Activated CD4-positive, alpha-beta memory T cell treated with anti-CD3 and anti-CD28 coated beads for 36 hours (primary cell): ENCODE results near the gene PARN. TPM values are rescaled to one million over a fixed set of nuclear protein-coding genes. Genes with fewer than 3 reads are reported as not detected.
"Not testable (repeated sequence)": the region's sequence is repeated elsewhere in the genome, so short reads cannot be mapped to it uniquely, and the experiment has no call there.

ENCODE experiments used
- CTCF ChIA-PET: fragments of 350-600 bp; sonication (Branson Sonifier 250); formaldehyde crosslinking; loops from one replicate; lab custom pipeline; 2021; ENCODE audit warnings: antibody characterized with exemption, inconsistent platforms; lab: Charles Lee
- POLR2A ChIA-PET: fragments of 350-600 bp; sonication (Branson Sonifier 250); formaldehyde crosslinking; loops from one replicate; lab custom pipeline; 2021; ENCODE audit warnings: antibody characterized with exemption; lab: Charles Lee
- DNase-seq: peaks from one replicate; pipeline ENCODE4 v3.0.0-alpha.2; 2020
- H3K27ac Mint-ChIP-seq: one replicate; pipeline ENCODE4 v1.8.0; 2021; ENCODE audit warnings: mixed read lengths
- H3K27me3 Mint-ChIP-seq: one replicate; pipeline ENCODE4 v1.8.0; 2021; ENCODE audit warnings: mixed read lengths
- H3K36me3 Mint-ChIP-seq: one replicate; pipeline ENCODE4 v1.8.0; 2021; ENCODE audit warnings: mixed read lengths
- H3K4me1 Mint-ChIP-seq: one replicate; pipeline ENCODE4 v1.8.0; 2021; ENCODE audit warnings: low read depth, mixed read lengths
- H3K4me3 Mint-ChIP-seq: one replicate; pipeline ENCODE4 v1.8.0; 2021; ENCODE audit warnings: mild to moderate bottlenecking, mixed read lengths
- H3K9me3 Mint-ChIP-seq: one replicate; pipeline ENCODE4 v1.8.0; 2021; ENCODE audit warnings: mixed read lengths
- intact Hi-C: fragments of 100-400 bp; cut with micrococcal nuclease; formaldehyde crosslinking; loops from one replicate; pipeline ENCODE4 v1.15.1; 2023
- total RNA-seq, 2 experiments: library from RNA; stranded (reverse); gene quantifications; one replicate each; pipeline ENCODE4 v1.2.3, GENCODE V29; 2021

The PARN gene
- total RNA-seq, 2 experiments from 2014 or later, result 43.4 to 44.2 TPM

GRCh38 chr16:14600164-14600563 is 29.9 kb downstream of the PARN start:
- intact Hi-C loops, result loop anchor here (10.0 kb wide), 1 partner anchor 55 kb away; no protein-coding TSS in a partner anchor
- ChIA-PET CTCF (interaction anchor here (0.6 to 1.6 kb wide), 7 partner anchors 10 to 1421 kb away, joined by 3 to 5 read pairs (median 3); no protein-coding TSS in a partner anchor), POLR2A (no interaction called here)
- no peak for DNase-seq
- H3K27ac Mint-ChIP-seq, result no peak overlapping the region
- no peak overlapping the region for H3K4me3 Mint-ChIP-seq
- H3K9me3 Mint-ChIP-seq, result no peaks in the 10 kb centered on the region
- no peaks in the 10 kb centered on the region for H3K4me1 Mint-ChIP-seq
- H3K27me3 Mint-ChIP-seq, result no peaks in the 10 kb centered on the region
- H3K36me3 Mint-ChIP-seq, result peaks cover 52% of the 10 kb centered on the region

GRCh38 chr16:14586637-14587305 is 43.3 kb downstream of the PARN start:
- no peak overlapping the region for H3K27ac Mint-ChIP-seq
- ChIA-PET POLR2A (interaction anchor here (1.1 kb wide), 1 partner anchor 9 kb away, joined by 3 read pairs; no protein-coding TSS in a partner anchor), CTCF (interaction anchor here (0.8 kb wide), 1 partner anchor 285 kb away, joined by 3 read pairs; no protein-coding TSS in a partner anchor)
- H3K27me3 Mint-ChIP-seq, result no peaks in the 10 kb centered on the region
- intact Hi-C loops, result no loop called here
- peaks cover 41% of the 10 kb centered on the region for H3K36me3 Mint-ChIP-seq
- no peak for DNase-seq
- H3K4me1 Mint-ChIP-seq, result no peaks in the 10 kb centered on the region
- H3K4me3 Mint-ChIP-seq, result no peak overlapping the region
- no peaks in the 10 kb centered on the region for H3K9me3 Mint-ChIP-seq

GRCh38 chr16:14585287-14585686 is 44.8 kb downstream of the PARN start:
- H3K4me3 Mint-ChIP-seq, result no peak overlapping the region
- no peak overlapping the region for H3K27ac Mint-ChIP-seq
- no peaks in the 10 kb centered on the region for H3K4me1 Mint-ChIP-seq
- intact Hi-C loops, result no loop called here
- CTCF ChIA-PET, result no interaction called here
- no peaks in the 10 kb centered on the region for H3K9me3 Mint-ChIP-seq
- no peak for DNase-seq
- no peaks in the 10 kb centered on the region for H3K27me3 Mint-ChIP-seq
- POLR2A ChIA-PET, result no interaction called here
- peaks cover 40% of the 10 kb centered on the region for H3K36me3 Mint-ChIP-seq

- H3K4me3 Mint-ChIP-seq, H3K4me1 Mint-ChIP-seq, DNase-seq, H3K9me3 Mint-ChIP-seq, intact Hi-C loops, POLR2A ChIA-PET, H3K27me3 Mint-ChIP-seq, H3K27ac Mint-ChIP-seq, CTCF ChIA-PET: not testable (repeated sequence)
- H3K36me3 Mint-ChIP-seq, result peaks cover 47% of the 10 kb centered on the region
These were observed 49.1 kb downstream of the PARN start for GRCh38 chr16:14580926-14581325.

- no peak overlapping the region for H3K27ac Mint-ChIP-seq
- peaks cover 54% of the 10 kb centered on the region for H3K36me3 Mint-ChIP-seq
- DNase-seq, result no peak
- intact Hi-C loops, result no loop called here
- H3K4me3 Mint-ChIP-seq, result no peak overlapping the region
- ChIA-PET CTCF (interaction anchor here (0.7 kb wide), 2 partner anchors 11 to 20 kb away, joined by 3 read pairs; no protein-coding TSS in a partner anchor), POLR2A (no interaction called here)
- no peaks in the 10 kb centered on the region for H3K4me1 Mint-ChIP-seq
- H3K27me3 Mint-ChIP-seq, result no peaks in the 10 kb centered on the region
- no peaks in the 10 kb centered on the region for H3K9me3 Mint-ChIP-seq
These were observed 50.8 kb downstream of the PARN start for GRCh38 chr16:14579266-14579665.

GRCh38 chr16:14576532-14576931 is 53.5 kb downstream of the PARN start:
- Mint-ChIP-seq H3K4me1 (no peaks in the 10 kb centered on the region), H3K9me3 (no peaks in the 10 kb centered on the region), H3K4me3 (no peak overlapping the region), H3K27ac (no peak overlapping the region), H3K27me3 (no peaks in the 10 kb centered on the region), H3K36me3 (peaks cover 56% of the 10 kb centered on the region)
- DNase-seq, result no peak
- CTCF ChIA-PET, result interaction anchor here (0.7 kb wide), 1 partner anchor 477 kb away, joined by 3 read pairs; no protein-coding TSS in a partner anchor
- intact Hi-C loops, result no loop called here
- POLR2A ChIA-PET, result no interaction called here

GRCh38 chr16:14576069-14576468 is 54.0 kb downstream of the PARN start:
- no peaks in the 10 kb centered on the region for H3K4me1 Mint-ChIP-seq
- no peaks in the 10 kb centered on the region for H3K27me3 Mint-ChIP-seq
- intact Hi-C loops, result no loop called here
- no peak for DNase-seq
- no peaks in the 10 kb centered on the region for H3K9me3 Mint-ChIP-seq
- ChIA-PET POLR2A (no interaction called here), CTCF (no interaction called here)
- H3K4me3 Mint-ChIP-seq, result no peak overlapping the region
- no peak overlapping the region for H3K27ac Mint-ChIP-seq
- H3K36me3 Mint-ChIP-seq, result peaks cover 54% of the 10 kb centered on the region

- intact Hi-C loops, H3K4me3 Mint-ChIP-seq, H3K27me3 Mint-ChIP-seq, DNase-seq, H3K27ac Mint-ChIP-seq, POLR2A ChIA-PET, H3K9me3 Mint-ChIP-seq, CTCF ChIA-PET, H3K4me1 Mint-ChIP-seq: not testable (repeated sequence)
- peaks cover 46% of the 10 kb centered on the region for H3K36me3 Mint-ChIP-seq
These were observed 55.2 kb downstream of the PARN start for GRCh38 chr16:14574698-14575415.

- Mint-ChIP-seq H3K27ac (no peak overlapping the region), H3K4me3 (no peak overlapping the region), H3K27me3 (no peaks in the 10 kb centered on the region), H3K9me3 (no peaks in the 10 kb centered on the region), H3K36me3 (peaks cover 44% of the 10 kb centered on the region), H3K4me1 (no peaks in the 10 kb centered on the region)
- CTCF ChIA-PET, result no interaction called here
- POLR2A ChIA-PET, result no interaction called here
- no peak for DNase-seq
- intact Hi-C loops, result no loop called here
These were observed 57.5 kb downstream of the PARN start for GRCh38 chr16:14572535-14572934.

- peaks cover 20% of the 10 kb centered on the region for H3K36me3 Mint-ChIP-seq
- ChIA-PET POLR2A (no interaction called here), CTCF (no interaction called here)
These were observed 60.8 kb downstream of the PARN start for GRCh38 chr16:14569213-14569612.

GRCh38 chr16:14566599-14566998 is 63.5 kb downstream of the PARN start:
- Mint-ChIP-seq H3K4me1 (peaks cover 13% of the 10 kb centered on the region), H3K36me3 (peaks cover 12% of the 10 kb centered on the region), H3K9me3 (no peaks in the 10 kb centered on the region), H3K27me3 (no peaks in the 10 kb centered on the region), H3K27ac (no peak overlapping the region), H3K4me3 (no peak overlapping the region)
- ChIA-PET CTCF (interaction anchor here (0.6 kb wide), 1 partner anchor 27 kb away, joined by 3 read pairs; no protein-coding TSS in a partner anchor), POLR2A (no interaction called here)
- DNase-seq, result no peak
- intact Hi-C loops, result no loop called here

More at GRCh38 chr16:14569213-14569612, 60.8 kb downstream of the PARN start:
- Mint-ChIP-seq H3K4me1 (peaks cover 12% of the 10 kb centered on the region), H3K27me3 (no peaks in the 10 kb centered on the region), H3K27ac (no peak overlapping the region), H3K4me3 (no peak overlapping the region), H3K9me3 (no peaks in the 10 kb centered on the region)
- no peak for DNase-seq
- intact Hi-C loops, result no loop called here

- Mint-ChIP-seq H3K4me3 (no peak overlapping the region), H3K4me1 (peaks cover 13% of the 10 kb centered on the region)
These were observed 64.4 kb downstream of the PARN start for GRCh38 chr16:14565688-14566025.

More at GRCh38 chr16:14565688-14566025, 64.4 kb downstream of the PARN start:
- Mint-ChIP-seq H3K9me3 (no peaks in the 10 kb centered on the region), H3K27me3 (no peaks in the 10 kb centered on the region), H3K27ac (no peak overlapping the region), H3K36me3 (peaks cover 12% of the 10 kb centered on the region)
- ChIA-PET CTCF (no interaction called here), POLR2A (no interaction called here)
- DNase-seq, result no peak
- intact Hi-C loops, result no loop called here
